ENCODE results near the gene SYT1.
"Not testable (repeated sequence)": the region's sequence is repeated elsewhere in the genome, so short reads cannot be mapped to it uniquely, and the experiment has no call there.

Gene SYT1

GRCh38 chr12:79156846-79157463 lies 292.4 kb downstream of the SYT1 start:
- DNase-seq = no peak

- no peak for DNase-seq
These were observed 296.8 kb downstream of the SYT1 start for GRCh38 chr12:79161249-79161934.

- DNase-seq = no peak
These were observed 297.7 kb downstream of the SYT1 start for GRCh38 chr12:79162147-79162772.

GRCh38 chr12:79162948-79163347 lies 298.4 kb downstream of the SYT1 start:
- DNase-seq = no peak

GRCh38 chr12:79164890-79165289 lies 300.3 kb downstream of the SYT1 start:
- no peak for DNase-seq

GRCh38 chr12:79168687-79169086 lies 304.1 kb downstream of the SYT1 start:
- DNase-seq = no peak

- DNase-seq = peak; percentile 31
These were observed 310.1 kb downstream of the SYT1 start for GRCh38 chr12:79174626-79175025.

- no peak for DNase-seq
These were observed 318.4 kb downstream of the SYT1 start for GRCh38 chr12:79183003-79183402.

GRCh38 chr12:79183926-79184325 lies 319.4 kb downstream of the SYT1 start:
- DNase-seq = no peak

- DNase-seq = no peak
These were observed 321.9 kb downstream of the SYT1 start for GRCh38 chr12:79186506-79186905.

GRCh38 chr12:79187032-79187431 lies 322.5 kb downstream of the SYT1 start:
- DNase-seq = no peak

- DNase-seq = no peak
These were observed 326.8 kb downstream of the SYT1 start for GRCh38 chr12:79191391-79191790.

GRCh38 chr12:79194595-79194994 lies 330.0 kb downstream of the SYT1 start:
- DNase-seq = no peak

GRCh38 chr12:79199166-79199565 lies 334.6 kb downstream of the SYT1 start:
- DNase-seq = no peak

GRCh38 chr12:79200176-79200575 lies 335.6 kb downstream of the SYT1 start:
- DNase-seq = no peak

- DNase-seq = no peak
These were observed 338.6 kb downstream of the SYT1 start for GRCh38 chr12:79203058-79203647.

GRCh38 chr12:79206871-79207270 lies 342.3 kb downstream of the SYT1 start:
- no peak for DNase-seq

- not testable (repeated sequence) for DNase-seq
These were observed 345.8 kb downstream of the SYT1 start for GRCh38 chr12:79210403-79210802.

GRCh38 chr12:79217306-79217705 lies 352.7 kb downstream of the SYT1 start:
- DNase-seq = no peak

- DNase-seq = no peak
These were observed 358.6 kb downstream of the SYT1 start for GRCh38 chr12:79223210-79223609.

GRCh38 chr12:79223761-79224160 lies 359.2 kb downstream of the SYT1 start:
- no peak for DNase-seq

- no peak for DNase-seq
These were observed 362.5 kb downstream of the SYT1 start for GRCh38 chr12:79227091-79227490.

GRCh38 chr12:79227646-79228045 lies 363.1 kb downstream of the SYT1 start:
- DNase-seq = no peak

- peak; percentile 80 for DNase-seq
These were observed 368.8 kb downstream of the SYT1 start for GRCh38 chr12:79233341-79233781.

Data from RPMI8226 (cell line).